Gastroesophageal sphincter (tissue), 4 donors: ENCODE data around the gene PRKG2. TPM values are rescaled to one million over a fixed set of nuclear protein-coding genes. Genes with fewer than 3 reads are reported as not detected.
A peak's percentile ranks its signal among the peaks of the same experiment; 100 is the strongest.

Source experiments
- ATAC-seq: fragments of 150-250 bp; one replicate; pipeline ENCODE4 v1.9.1; 2016; ENCODE audit warnings: mild to moderate bottlenecking, moderate library complexity
- H3K27ac ChIP-seq, 4 donors: fragments of 200-600 bp; sonication (generic) in 3 of 4; 1 replicate in 3 of 4; 2 replicates in 1 of 4; pipeline ENCODE4 v1.5.1; 2016 to 2019
- H3K27me3 ChIP-seq: fragments of 200-600 bp; sonication (generic); one replicate; pipeline ENCODE4 v1.5.1; 2019
- H3K36me3 ChIP-seq, 2 donors: fragments of 200-600 bp; sonication (generic); one replicate each; pipeline ENCODE4 v1.5.1; 2019; ENCODE audit warnings: control low read depth in 1 of 2
- H3K4me1 ChIP-seq, 3 donors: fragments of 200-600 bp; sonication (generic); 1 replicate in 2 of 3; 2 replicates in 1 of 3; pipeline ENCODE4 v1.5.1; 2016 to 2019; ENCODE audit warnings: control low read depth in 2 of 3
- H3K4me3 ChIP-seq, 2 donors: fragments of 200-600 bp; sonication (generic); one replicate each; pipeline ENCODE4 v1.5.1; 2019; ENCODE audit warnings: mild to moderate bottlenecking in 1 of 2, moderate library complexity in 1 of 2
- H3K9me3 ChIP-seq, 3 donors: fragments of 200-600 bp; sonication (generic); one replicate each; pipeline ENCODE4 v1.5.1; 2017 to 2019; ENCODE audit warnings: control low read depth in 2 of 3
- EP300 ChIP-seq: sonication (generic); formaldehyde crosslinking; IDR thresholded peaks from one replicate; pipeline ENCODE4 v1.6.1; 2017; ENCODE audit warnings: antibody characterized with exemption, mild to moderate bottlenecking
- POLR2A ChIP-seq, 2 donors: fragments of 450-650 bp; IDR thresholded peaks; one replicate each; pipeline ENCODE4 v1.6.1; 2017; ENCODE audit warnings: antibody characterized with exemption in 2 of 2, mild to moderate bottlenecking in 2 of 2, moderate library complexity in 1 of 2
- POLR2AphosphoS5 ChIP-seq: sonication (generic); formaldehyde crosslinking; IDR thresholded peaks from one replicate; pipeline ENCODE4 v1.6.1; 2017; ENCODE audit warnings: antibody characterized with exemption
- WGBS, 2 donors: methylation state at CpG; one replicate each; pipeline ENCODE4 v1.1.5; 2018; ENCODE audit warnings: low coverage in 1 of 2; 5-methylcytosine and 5-hydroxymethylcytosine counted together
- total RNA-seq, 4 donors: library from RNA; depleted of rRNA; stranded (reverse); fragments of >200 nt; gene quantifications; one replicate each; pipeline ENCODE4 v1.1.0, GENCODE V29; 2016
- TF ChIP-seq, protein P1 (sequence below), 4 experiments: fragments of 200-600 bp in 2 of 4; fragments of 450-650 bp in 2 of 4; sonication (generic) in 1 of 4; IDR thresholded peaks; one replicate each; pipeline ENCODE4 v1.5.1; 2017 to 2019; ENCODE audit warnings: antibody characterized with exemption in 4 of 4, mild to moderate bottlenecking in 2 of 4, moderate library complexity in 2 of 4

Gene PRKG2
- total RNA-seq, 4 donors from 2014 or later: 3.9 to 24.9 (median 13.6) TPM

DNA sequence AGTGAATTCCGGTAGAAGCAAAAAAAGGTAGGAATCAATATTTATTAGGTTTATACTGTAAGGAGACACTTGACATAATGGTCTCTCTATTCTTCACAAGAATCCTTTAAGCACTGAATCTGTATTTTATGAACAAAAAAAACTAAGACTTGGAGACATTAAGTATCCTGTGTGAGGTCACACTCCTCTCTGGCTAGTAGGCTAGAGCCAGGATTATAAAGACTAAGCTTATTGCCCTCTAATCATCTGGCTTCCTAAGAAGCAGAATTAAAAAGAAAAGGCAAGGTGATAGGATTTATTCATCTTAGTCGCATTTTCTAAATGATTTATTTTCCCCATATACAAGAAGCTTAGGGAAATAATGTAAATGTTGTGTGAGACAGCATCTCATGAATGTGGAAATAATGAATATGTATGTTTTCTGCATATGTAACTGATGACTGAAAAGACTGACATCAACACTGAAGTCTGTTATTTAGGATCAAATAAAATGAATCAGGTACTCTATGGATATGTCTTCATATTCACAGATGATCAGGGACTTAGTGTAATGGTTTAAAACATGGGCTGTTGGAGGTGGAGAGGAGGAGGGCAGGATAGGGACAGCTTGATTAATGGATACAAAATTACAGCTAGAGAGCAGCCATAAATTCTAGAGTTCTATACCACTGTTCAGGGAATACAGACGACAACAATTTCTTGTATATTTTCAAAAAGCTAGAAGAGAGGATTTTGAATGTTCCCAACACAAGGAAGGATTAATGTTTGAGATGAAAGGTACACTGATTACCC is 30.4 kb upstream of the PRKG2 start:
- Histone ChIP-seq H3K9me3 (no peaks in the 10 kb centered on the region), H3K27ac (no peak overlapping the region), H3K4me1 (no peaks in the 10 kb centered on the region), H3K36me3 (no peaks in the 10 kb centered on the region), H3K4me3 (no peak overlapping the region), H3K27me3 (no peaks in the 10 kb centered on the region)
- ATAC-seq: no peak
- TF ChIP-seq POLR2A (IDR thresholded peaks at IDR 0.05) (no peak), EP300 (no peak), POLR2AphosphoS5 (no peak)
- TF ChIP-seq, protein P1, sequence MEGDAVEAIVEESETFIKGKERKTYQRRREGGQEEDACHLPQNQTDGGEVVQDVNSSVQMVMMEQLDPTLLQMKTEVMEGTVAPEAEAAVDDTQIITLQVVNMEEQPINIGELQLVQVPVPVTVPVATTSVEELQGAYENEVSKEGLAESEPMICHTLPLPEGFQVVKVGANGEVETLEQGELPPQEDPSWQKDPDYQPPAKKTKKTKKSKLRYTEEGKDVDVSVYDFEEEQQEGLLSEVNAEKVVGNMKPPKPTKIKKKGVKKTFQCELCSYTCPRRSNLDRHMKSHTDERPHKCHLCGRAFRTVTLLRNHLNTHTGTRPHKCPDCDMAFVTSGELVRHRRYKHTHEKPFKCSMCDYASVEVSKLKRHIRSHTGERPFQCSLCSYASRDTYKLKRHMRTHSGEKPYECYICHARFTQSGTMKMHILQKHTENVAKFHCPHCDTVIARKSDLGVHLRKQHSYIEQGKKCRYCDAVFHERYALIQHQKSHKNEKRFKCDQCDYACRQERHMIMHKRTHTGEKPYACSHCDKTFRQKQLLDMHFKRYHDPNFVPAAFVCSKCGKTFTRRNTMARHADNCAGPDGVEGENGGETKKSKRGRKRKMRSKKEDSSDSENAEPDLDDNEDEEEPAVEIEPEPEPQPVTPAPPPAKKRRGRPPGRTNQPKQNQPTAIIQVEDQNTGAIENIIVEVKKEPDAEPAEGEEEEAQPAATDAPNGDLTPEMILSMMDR (IDR thresholded peaks at IDR 0.05): no peak
- WGBS, 2 donors: 76 to 78% methylated on average over 3 of the region's 3 CpGs

DNA sequence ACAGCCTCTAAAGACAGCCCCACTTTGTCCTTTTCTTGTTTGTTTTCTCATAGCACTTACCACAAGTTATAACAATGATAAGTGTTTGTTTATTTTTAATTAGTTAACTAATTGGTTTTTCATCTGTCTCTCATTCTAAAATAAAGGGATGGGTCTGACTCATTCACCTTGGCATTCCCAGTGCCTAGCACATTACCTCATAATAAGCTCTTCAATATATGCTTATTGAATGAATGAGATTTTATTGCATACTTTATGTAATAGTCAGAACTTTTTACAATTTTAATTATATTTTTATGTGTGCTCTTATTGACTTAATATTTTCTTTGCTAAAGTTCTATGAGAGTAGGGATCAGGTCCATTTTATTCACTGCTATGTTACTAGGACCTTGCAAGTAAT is 22.8 kb upstream of the PRKG2 start:
- H3K9me3 ChIP-seq: no peaks in the 10 kb centered on the region
- H3K27me3 ChIP-seq: no peaks in the 10 kb centered on the region
- H3K27ac ChIP-seq: no peak overlapping the region
- H3K36me3 ChIP-seq: no peaks in the 10 kb centered on the region
- no peak overlapping the region for H3K4me3 ChIP-seq
- H3K4me1 ChIP-seq: no peaks in the 10 kb centered on the region
- ATAC-seq: no peak
- TF ChIP-seq POLR2A (IDR thresholded peaks at IDR 0.05) (no peak), POLR2AphosphoS5 (no peak), EP300 (no peak)
- TF ChIP-seq, protein P1 (IDR thresholded peaks at IDR 0.05): no peak

DNA sequence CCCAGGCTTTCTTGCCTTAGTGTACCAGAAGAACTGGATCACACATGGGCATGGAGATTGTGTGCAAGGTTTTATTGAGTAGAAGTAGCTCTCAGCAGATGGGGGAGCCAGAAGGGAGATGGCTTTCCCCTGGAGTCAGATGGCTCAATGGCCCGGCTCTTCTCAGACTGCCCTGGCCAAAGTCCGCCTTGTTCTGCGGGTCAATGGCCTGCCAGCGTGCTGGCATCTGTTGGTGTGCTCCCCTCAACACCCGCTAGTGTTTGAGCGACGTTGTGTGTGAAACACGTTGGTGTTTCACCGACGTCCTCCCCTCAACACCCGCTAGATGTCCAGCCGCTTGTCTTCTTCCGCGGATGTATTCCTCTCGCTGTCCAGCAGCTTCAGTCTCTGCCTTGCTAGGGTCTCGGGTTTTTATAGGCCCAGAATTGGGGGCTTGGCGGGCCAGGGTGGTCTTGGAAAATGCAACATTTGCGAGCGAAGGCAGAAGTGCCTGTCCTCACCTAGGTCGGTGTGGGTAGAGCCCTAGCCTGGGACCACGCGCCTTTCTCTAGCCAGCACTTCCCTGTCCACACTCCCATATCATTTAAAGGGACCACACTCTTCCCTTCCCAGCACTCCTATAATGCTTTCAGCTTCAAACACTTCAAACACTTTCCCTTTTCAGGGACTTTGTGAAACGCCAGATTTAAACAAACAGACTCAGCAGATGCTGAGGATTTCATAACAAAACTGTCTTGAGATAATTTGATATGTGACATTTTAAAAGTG is 21.1 kb upstream of the PRKG2 start:
- WGBS, 2 donors: 52 to 94% methylated on average over 5 to 7 of the region's 23 CpGs
- Histone ChIP-seq H3K36me3 (no peaks in the 10 kb centered on the region), H3K27me3 (no peaks in the 10 kb centered on the region), H3K9me3 (no peaks in the 10 kb centered on the region), H3K27ac (peak overlapping the region in 1 of 4 donors; percentile 14), H3K4me3 (no peak overlapping the region), H3K4me1 (no peaks in the 10 kb centered on the region)
- no peak for ATAC-seq
- TF ChIP-seq, protein P1 (IDR thresholded peaks at IDR 0.05): no peak
- TF ChIP-seq POLR2A (IDR thresholded peaks at IDR 0.05): no peak
- no peak for TF ChIP-seq POLR2AphosphoS5
- TF ChIP-seq EP300: no peak

DNA sequence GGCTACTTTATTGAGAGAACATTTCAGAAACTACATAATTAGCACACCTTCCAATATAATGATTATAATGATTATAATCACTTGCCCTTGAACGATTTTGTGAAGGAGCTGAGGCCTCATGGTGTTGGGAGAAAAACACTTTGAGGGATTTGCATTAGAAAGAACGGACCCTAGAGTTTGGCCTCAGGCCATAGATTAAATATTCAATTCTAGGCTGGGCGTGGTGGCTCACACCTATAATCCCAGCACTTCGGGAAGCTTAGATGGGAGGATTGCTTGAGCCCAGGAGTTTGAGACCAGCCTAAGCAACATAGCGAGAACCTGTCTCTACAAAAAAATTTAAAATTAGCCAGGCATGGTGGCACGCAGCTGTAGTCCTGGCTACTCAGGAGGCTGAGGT is 12.9 kb upstream of the PRKG2 start:
- ATAC-seq: no peak
- WGBS, 2 donors: 75 to 88% methylated on average over 5 to 6 of the region's 6 CpGs
- TF ChIP-seq EP300 (no peak), POLR2A (IDR thresholded peaks at IDR 0.05) (no peak), POLR2AphosphoS5 (no peak)
- TF ChIP-seq, protein P1 (IDR thresholded peaks at IDR 0.05): no peak
- Histone ChIP-seq H3K36me3 (no peaks in the 10 kb centered on the region), H3K4me3 (no peak overlapping the region), H3K4me1 (no peaks in the 10 kb centered on the region), H3K27me3 (no peaks in the 10 kb centered on the region), H3K9me3 (no peaks in the 10 kb centered on the region), H3K27ac (no peak overlapping the region)

DNA sequence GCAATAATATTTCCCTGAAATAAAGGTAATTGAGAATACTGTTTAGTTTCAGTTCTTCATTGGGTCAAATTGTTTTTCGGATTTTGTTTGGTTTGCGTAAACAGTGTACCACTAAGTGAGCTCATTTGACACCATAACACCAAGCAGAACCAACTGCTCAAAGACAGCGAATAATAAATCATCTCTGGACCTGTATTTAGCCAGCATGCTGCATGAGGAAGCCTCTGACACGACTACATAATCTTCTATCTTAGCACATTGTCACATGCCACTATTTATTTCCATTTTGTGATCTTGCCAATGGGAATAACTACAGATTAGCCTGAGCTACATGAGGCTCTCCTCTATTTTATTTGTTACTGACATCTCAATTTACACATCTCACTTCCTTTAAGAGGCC is 12.1 kb upstream of the PRKG2 start:
- TF ChIP-seq EP300: no peak
- no peak for TF ChIP-seq POLR2A (IDR thresholded peaks at IDR 0.05)
- no peak for TF ChIP-seq POLR2AphosphoS5
- TF ChIP-seq, protein P1 (IDR thresholded peaks at IDR 0.05): no peak
- WGBS, 2 donors: 39 to 53% methylated on average over 4 of the region's 4 CpGs
- no peak for ATAC-seq
- Histone ChIP-seq H3K27ac (no peak overlapping the region), H3K36me3 (no peaks in the 10 kb centered on the region), H3K4me3 (no peak overlapping the region), H3K9me3 (no peaks in the 10 kb centered on the region), H3K27me3 (no peaks in the 10 kb centered on the region), H3K4me1 (no peaks in the 10 kb centered on the region)
